ENCODE data around the gene PDRG1. TPM values are rescaled to one million over a fixed set of nuclear protein-coding genes. Genes with fewer than 3 reads are reported as not detected.

Gene PDRG1
- total RNA-seq, result 6.5 and 7.0 TPM in 2 replicates

DNA sequence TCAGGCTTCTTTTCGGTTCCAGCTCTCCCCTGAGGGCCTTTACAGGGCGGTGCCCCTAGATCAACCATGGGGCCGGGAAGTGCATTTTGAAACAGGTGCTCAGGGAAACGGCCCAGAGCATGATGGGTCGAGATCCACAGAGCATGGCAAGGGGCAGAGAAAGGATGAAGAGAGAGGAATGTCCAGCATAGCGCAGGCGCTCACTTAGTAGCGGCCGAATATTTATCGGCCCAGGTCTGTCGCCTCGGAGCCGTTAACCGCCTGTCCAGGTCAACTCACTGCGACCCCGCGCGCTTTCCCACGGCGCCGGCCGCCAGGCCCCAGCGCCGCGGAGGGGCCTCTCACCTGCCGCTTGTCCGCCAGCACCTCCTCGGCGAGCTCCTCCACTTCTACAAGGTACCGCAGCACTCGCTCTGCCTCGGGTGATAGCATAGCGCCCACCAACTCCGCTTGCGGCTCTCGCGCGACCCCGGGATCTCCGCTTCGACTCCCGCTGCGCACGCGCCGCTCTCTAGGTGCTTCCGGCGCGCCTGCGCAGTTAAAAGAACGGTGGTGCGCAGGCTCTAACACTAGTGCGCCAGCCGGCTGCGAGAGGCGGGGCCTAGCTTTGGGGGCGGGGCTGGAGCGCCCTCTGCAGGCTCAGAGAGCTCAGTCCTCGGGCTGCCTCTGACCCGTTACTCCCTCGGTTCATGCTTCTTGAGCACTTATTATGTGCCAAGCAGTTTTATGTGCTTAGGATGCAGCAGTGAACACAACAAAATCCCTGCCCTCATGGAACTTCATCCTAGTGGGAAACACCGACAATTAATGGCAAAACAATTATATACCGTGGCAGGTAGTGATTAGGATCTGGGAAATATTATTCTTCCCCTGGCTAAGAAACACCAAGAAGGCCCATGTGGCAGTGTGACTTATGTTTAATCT lies at the start of gene PDRG1:
Gene PDRG1, minus strand, starts transcription at position 517 of the 924 bp plus-strand sequence. Its CDS starts 85 bp downstream, at position 432.

DNA sequence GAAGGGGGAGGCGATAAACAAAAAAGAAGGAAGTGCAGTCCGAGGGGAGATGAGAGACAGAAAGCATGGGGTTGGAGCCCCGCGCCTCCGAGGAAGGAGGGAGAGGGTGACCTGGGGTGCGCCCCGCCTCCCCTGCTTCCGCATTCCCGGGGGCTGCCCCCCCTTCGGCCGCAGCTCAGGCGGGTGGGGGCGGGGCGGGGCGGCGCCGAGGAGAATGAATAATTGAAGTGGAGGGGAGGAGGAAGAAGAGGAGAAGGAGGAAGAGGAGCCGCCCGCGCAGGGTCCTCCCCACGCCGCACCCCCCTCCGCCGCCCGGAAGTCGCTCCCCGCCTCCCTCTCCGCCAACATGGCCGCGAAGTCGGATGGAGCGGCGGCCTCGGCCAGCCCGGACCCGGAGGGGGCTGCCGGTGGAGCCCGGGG lies 16.0 kb upstream of the PDRG1 start, which contains the start of gene XKR7:
Gene XKR7, plus strand, starts transcription at position 322 of the 420 bp plus-strand sequence. Its CDS starts 25 bp downstream, at position 347.

Other genes with a start within 250 kb of the PDRG1 start
- 129 and 235 TPM in 2 replicates for gene BCL2L1, start 229.2 kb downstream of the PDRG1 start, total RNA-seq
- 8.1 and 134 TPM in 2 replicates for gene TPX2, start 212.8 kb downstream of the PDRG1 start, total RNA-seq
- 0.65 and 0.76 TPM in 2 replicates for gene MYLK2, start 132.7 kb downstream of the PDRG1 start, total RNA-seq
- 2.3 and 15.2 TPM in 2 replicates for gene FOXS1, start 106.4 kb downstream of the PDRG1 start, total RNA-seq
- gene DUSP15, start 81.5 kb downstream of the PDRG1 start, total RNA-seq, result 0.49 and 1.4 TPM in 2 replicates
- gene TTLL9, start 81.4 kb downstream of the PDRG1 start, total RNA-seq, result not detected in 2 replicates
- gene XKR7, start 16.1 kb upstream of the PDRG1 start, total RNA-seq, result not detected in 2 replicates
- not detected in 2 replicates for gene CCM2L, start 58.4 kb upstream of the PDRG1 start, total RNA-seq
- gene HCK, start 100.2 kb upstream of the PDRG1 start, total RNA-seq, result not detected in 2 replicates
- 31.9 and 47.5 TPM in 2 replicates for gene TM9SF4, start 157.7 kb upstream of the PDRG1 start, total RNA-seq

Data from mesangial cell (primary cell).